ENCODE data around the gene OR2A25.

OR2A25 gene

DNA sequence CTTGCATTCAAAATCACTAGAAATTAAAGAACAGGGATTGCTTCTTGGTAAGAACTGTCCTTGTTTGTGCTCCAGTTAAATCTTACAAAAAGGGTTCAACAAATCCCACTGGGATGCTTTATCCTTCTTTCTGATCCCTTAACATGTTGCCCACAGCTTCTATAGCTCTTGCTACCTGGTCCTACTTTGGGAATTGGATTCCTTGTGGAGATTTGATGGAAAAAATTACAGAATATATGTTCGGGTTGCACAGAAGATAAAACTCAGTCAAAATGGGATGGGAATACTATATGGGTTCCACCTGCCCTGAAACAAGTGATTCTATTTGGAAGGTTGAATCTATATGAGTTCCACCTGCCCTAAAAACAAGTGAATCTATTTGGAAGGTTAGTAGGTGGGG lies at the start of gene OR2A25:
TSS of gene OR2A25 (plus strand) at position 301 of the 400 bp plus-strand sequence. CDS start 4,409 bp downstream, outside the sequence.
- Histone ChIP-seq H3K4me3 (ENCODE audit: low read length) (no peak within 1 kb of the TSS), H3K27me3 (ENCODE audit: insufficient read depth, low read length) (no peaks in the 10 kb centered on the region), H2AFZ (ENCODE audit: low read depth, low read length) (no peak within 1 kb of the TSS), H3K36me3 (ENCODE audit: insufficient read depth, low read length) (no peaks in the 10 kb centered on the region), H3K9me3 (ENCODE audit: low read length) (no peaks in the 10 kb centered on the region), H3K4me1 (ENCODE audit: insufficient read depth, low read length) (no peaks in the 10 kb centered on the region)

GRCh38 chr7:144020340-144020739 lies 49.3 kb upstream of the OR2A25 start:
- Histone ChIP-seq H3K36me3 (ENCODE audit: insufficient read depth, low read length) (no peaks in the 10 kb centered on the region), H3K4me3 (ENCODE audit: low read length) (no peak overlapping the region), H3K27me3 (ENCODE audit: insufficient read depth, low read length) (peaks cover under 1% of the 10 kb centered on the region)

GRCh38 chr7:144022169-144022568 lies 47.4 kb upstream of the OR2A25 start:
- Histone ChIP-seq H3K9me3 (ENCODE audit: low read length) (no peaks in the 10 kb centered on the region), H3K36me3 (ENCODE audit: insufficient read depth, low read length) (no peaks in the 10 kb centered on the region), H3K4me1 (ENCODE audit: insufficient read depth, low read length) (no peaks in the 10 kb centered on the region), H3K27me3 (ENCODE audit: insufficient read depth, low read length) (peaks cover 2% of the 10 kb centered on the region), H2AFZ (ENCODE audit: low read depth, low read length) (no peak overlapping the region), H3K4me3 (ENCODE audit: low read length) (no peak overlapping the region)

More at GRCh38 chr7:144020340-144020739, 49.3 kb upstream of the OR2A25 start:
- Histone ChIP-seq H3K4me1 (ENCODE audit: insufficient read depth, low read length) (no peaks in the 10 kb centered on the region), H3K9me3 (ENCODE audit: low read length) (no peaks in the 10 kb centered on the region), H2AFZ (ENCODE audit: low read depth, low read length) (no peak overlapping the region)

- Histone ChIP-seq H3K4me3 (ENCODE audit: low read length) (no peak overlapping the region), H2AFZ (ENCODE audit: low read depth, low read length) (no peak overlapping the region), H3K36me3 (ENCODE audit: insufficient read depth, low read length) (no peaks in the 10 kb centered on the region), H3K27me3 (ENCODE audit: insufficient read depth, low read length) (peaks cover 2% of the 10 kb centered on the region), H3K4me1 (ENCODE audit: insufficient read depth, low read length) (no peaks in the 10 kb centered on the region), H3K9me3 (ENCODE audit: low read length) (no peaks in the 10 kb centered on the region)
These were observed 46.3 kb upstream of the OR2A25 start for GRCh38 chr7:144023171-144023827.

- H3K36me3 ChIP-seq (ENCODE audit: insufficient read depth, low read length) = no peaks in the 10 kb centered on the region
- H2AFZ ChIP-seq (ENCODE audit: low read depth, low read length) = no peak overlapping the region
- H3K4me1 ChIP-seq (ENCODE audit: insufficient read depth, low read length) = no peaks in the 10 kb centered on the region
These were observed 45.4 kb upstream of the OR2A25 start for GRCh38 chr7:144024213-144024612.

GRCh38 chr7:144026203-144026883 lies 43.3 kb upstream of the OR2A25 start:
- Histone ChIP-seq H3K4me1 (ENCODE audit: insufficient read depth, low read length) (no peaks in the 10 kb centered on the region), H3K9me3 (ENCODE audit: low read length) (no peaks in the 10 kb centered on the region), H2AFZ (ENCODE audit: low read depth, low read length) (no peak overlapping the region), H3K27me3 (ENCODE audit: insufficient read depth, low read length) (peaks cover 2% of the 10 kb centered on the region), H3K4me3 (ENCODE audit: low read length) (no peak overlapping the region), H3K36me3 (ENCODE audit: insufficient read depth, low read length) (no peaks in the 10 kb centered on the region)

More at GRCh38 chr7:144024213-144024612, 45.4 kb upstream of the OR2A25 start:
- no peaks in the 10 kb centered on the region for H3K9me3 ChIP-seq (ENCODE audit: low read length)
- no peak overlapping the region for H3K4me3 ChIP-seq (ENCODE audit: low read length)
- H3K27me3 ChIP-seq (ENCODE audit: insufficient read depth, low read length) = peaks cover 2% of the 10 kb centered on the region

DNA sequence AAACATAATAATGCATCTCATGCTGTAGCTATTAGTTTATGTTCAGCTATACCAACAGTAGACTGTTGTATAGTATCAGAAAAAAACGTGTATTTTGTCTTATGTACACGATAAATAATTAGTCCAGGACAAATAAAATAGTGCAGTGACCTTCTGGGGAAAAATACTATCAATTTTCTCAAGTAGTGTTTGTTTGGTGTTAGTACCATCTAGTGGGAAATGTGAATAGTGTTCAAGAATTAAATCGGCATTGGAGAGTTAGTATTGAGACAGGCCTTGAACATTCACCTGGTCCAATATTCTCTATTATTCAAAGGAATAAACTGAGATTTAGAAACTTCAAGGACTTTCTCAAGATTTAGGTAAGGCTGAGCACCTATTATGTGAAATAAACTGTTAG lies 42.5 kb upstream of the OR2A25 start:
- no peak overlapping the region for H2AFZ ChIP-seq (ENCODE audit: low read depth, low read length)
- H3K36me3 ChIP-seq (ENCODE audit: insufficient read depth, low read length) = no peaks in the 10 kb centered on the region
- no peaks in the 10 kb centered on the region for H3K4me1 ChIP-seq (ENCODE audit: insufficient read depth, low read length)
- peaks cover 2% of the 10 kb centered on the region for H3K27me3 ChIP-seq (ENCODE audit: insufficient read depth, low read length)
- no peak overlapping the region for H3K4me3 ChIP-seq (ENCODE audit: low read length)
- no peaks in the 10 kb centered on the region for H3K9me3 ChIP-seq (ENCODE audit: low read length)

GRCh38 chr7:144027974-144028373 lies 41.6 kb upstream of the OR2A25 start:
- Histone ChIP-seq H3K36me3 (ENCODE audit: insufficient read depth, low read length) (no peaks in the 10 kb centered on the region), H3K9me3 (ENCODE audit: low read length) (no peaks in the 10 kb centered on the region), H3K4me3 (ENCODE audit: low read length) (no peak overlapping the region), H3K4me1 (ENCODE audit: insufficient read depth, low read length) (no peaks in the 10 kb centered on the region), H2AFZ (ENCODE audit: low read depth, low read length) (no peak overlapping the region), H3K27me3 (ENCODE audit: insufficient read depth, low read length) (peaks cover 2% of the 10 kb centered on the region)

DNA sequence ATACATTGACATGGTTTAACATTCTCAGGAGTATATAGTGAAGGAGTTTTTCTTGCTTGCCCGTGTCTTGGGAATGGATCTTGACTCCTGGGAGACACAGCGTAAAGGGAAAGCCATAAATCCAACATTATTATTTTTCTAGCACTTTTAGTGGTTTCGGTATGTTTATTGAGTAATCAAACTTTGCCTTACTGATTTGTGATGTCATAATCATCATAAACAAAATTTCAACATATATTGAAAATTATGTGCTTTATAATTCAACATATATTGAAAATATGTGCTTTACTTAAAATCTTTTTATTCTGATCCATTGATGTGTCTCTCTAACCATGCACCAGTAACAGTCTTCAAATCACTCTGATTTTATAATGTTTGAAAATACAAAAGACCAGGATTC lies 41.1 kb upstream of the OR2A25 start:
- Histone ChIP-seq H2AFZ (ENCODE audit: low read depth, low read length) (no peak overlapping the region), H3K9me3 (ENCODE audit: low read length) (no peaks in the 10 kb centered on the region), H3K4me3 (ENCODE audit: low read length) (no peak overlapping the region), H3K4me1 (ENCODE audit: insufficient read depth, low read length) (no peaks in the 10 kb centered on the region), H3K36me3 (ENCODE audit: insufficient read depth, low read length) (no peaks in the 10 kb centered on the region), H3K27me3 (ENCODE audit: insufficient read depth, low read length) (peaks cover 2% of the 10 kb centered on the region)

- Histone ChIP-seq H3K4me3 (ENCODE audit: low read length) (no peak overlapping the region), H3K27me3 (ENCODE audit: insufficient read depth, low read length) (no peaks in the 10 kb centered on the region), H2AFZ (ENCODE audit: low read depth, low read length) (no peak overlapping the region), H3K9me3 (ENCODE audit: low read length) (no peaks in the 10 kb centered on the region), H3K36me3 (ENCODE audit: insufficient read depth, low read length) (no peaks in the 10 kb centered on the region), H3K4me1 (ENCODE audit: insufficient read depth, low read length) (no peaks in the 10 kb centered on the region)
These were observed 37.1 kb upstream of the OR2A25 start for GRCh38 chr7:144032516-144032915.

DNA sequence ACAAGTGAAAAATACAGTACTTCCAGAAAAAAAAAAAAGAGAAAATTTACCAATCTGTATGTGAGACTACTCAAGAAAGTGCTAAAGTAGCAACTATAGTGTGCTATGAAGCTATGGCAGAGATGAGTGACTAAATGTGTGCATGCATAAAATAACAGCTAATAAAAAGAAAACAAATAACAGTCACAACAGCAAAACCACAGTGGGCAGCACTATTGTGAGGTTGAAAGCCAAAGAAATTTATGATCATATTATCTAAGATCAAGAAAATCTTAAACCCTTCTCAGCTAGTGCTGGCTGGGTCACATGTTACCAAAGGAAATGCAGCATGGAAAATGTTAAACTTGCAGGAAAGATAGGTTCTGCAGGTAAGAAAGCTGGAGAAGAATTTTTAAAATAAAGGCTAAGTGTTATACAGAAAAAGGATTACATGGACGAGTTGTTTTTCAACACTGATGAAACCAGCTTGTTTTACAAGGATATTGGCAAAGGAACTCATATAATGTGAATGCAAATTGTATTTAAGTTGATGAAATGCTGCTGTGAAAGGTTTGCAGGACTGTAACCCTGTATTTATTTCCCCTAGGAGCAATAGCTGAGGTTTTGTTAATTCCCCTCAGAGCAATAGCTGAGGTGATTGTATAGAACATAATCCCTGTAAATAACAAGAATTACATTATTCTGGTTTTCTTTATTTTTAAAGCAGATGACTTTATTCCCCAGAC lies 36.5 kb upstream of the OR2A25 start:
- Histone ChIP-seq H3K36me3 (ENCODE audit: insufficient read depth, low read length) (no peaks in the 10 kb centered on the region), H2AFZ (ENCODE audit: low read depth, low read length) (no peak overlapping the region), H3K4me3 (ENCODE audit: low read length) (no peak overlapping the region), H3K9me3 (ENCODE audit: low read length) (no peaks in the 10 kb centered on the region), H3K4me1 (ENCODE audit: insufficient read depth, low read length) (no peaks in the 10 kb centered on the region), H3K27me3 (ENCODE audit: insufficient read depth, low read length) (no peaks in the 10 kb centered on the region)

DNA sequence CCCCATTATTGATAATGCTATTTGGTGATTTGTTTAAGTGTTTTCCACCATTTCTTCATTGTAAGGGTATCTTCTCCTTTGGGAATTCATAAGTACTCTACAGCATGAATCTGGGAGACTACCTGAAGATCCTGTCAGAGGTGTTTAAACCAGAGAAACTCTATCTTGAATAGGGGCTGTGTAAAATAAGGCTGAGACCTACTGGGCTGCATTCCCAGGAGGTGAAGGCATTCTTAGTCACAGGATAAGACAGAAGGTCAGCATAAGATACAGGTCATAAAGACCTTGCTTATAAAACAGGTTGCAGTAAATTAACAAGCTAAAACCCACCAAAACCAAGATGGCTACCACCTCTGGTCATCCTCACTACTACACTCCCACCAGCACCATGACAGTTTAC lies 34.2 kb upstream of the OR2A25 start:
- Histone ChIP-seq H2AFZ (ENCODE audit: low read depth, low read length) (no peak overlapping the region), H3K27me3 (ENCODE audit: insufficient read depth, low read length) (no peaks in the 10 kb centered on the region), H3K36me3 (ENCODE audit: insufficient read depth, low read length) (no peaks in the 10 kb centered on the region), H3K4me3 (ENCODE audit: low read length) (no peak overlapping the region), H3K9me3 (ENCODE audit: low read length) (no peaks in the 10 kb centered on the region), H3K4me1 (ENCODE audit: insufficient read depth, low read length) (no peaks in the 10 kb centered on the region)

GRCh38 chr7:144036302-144036885 lies 33.2 kb upstream of the OR2A25 start:
- no peaks in the 10 kb centered on the region for H3K36me3 ChIP-seq (ENCODE audit: insufficient read depth, low read length)
- H2AFZ ChIP-seq (ENCODE audit: low read depth, low read length) = no peak overlapping the region
- no peak overlapping the region for H3K4me3 ChIP-seq (ENCODE audit: low read length)
- no peaks in the 10 kb centered on the region for H3K9me3 ChIP-seq (ENCODE audit: low read length)
- H3K4me1 ChIP-seq (ENCODE audit: insufficient read depth, low read length) = no peaks in the 10 kb centered on the region
- no peaks in the 10 kb centered on the region for H3K27me3 ChIP-seq (ENCODE audit: insufficient read depth, low read length)
